OCI-LY3 (cell line): ENCODE measurements around the gene MPC2.

Experiments used
- EZH2phosphoT487 ChIP-seq: fragments of 200-600 bp; shearing (Covaris generic); IDR thresholded peaks from 2 replicates; pipeline ENCODE4 v1.6.1; 2018; ENCODE audit warnings: antibody characterized with exemption, mixed run types, low read depth
- TF ChIP-seq, protein P1 (sequence below): fragments of 200-600, 300-600 bp; sonication (generic); IDR thresholded peaks from 2 replicates; pipeline ENCODE4 v1.5.1; 2014; ENCODE audit warnings: antibody characterized with exemption, low read length, low read depth

GRCh38 chr1:167913895-167914496 lies 22.9 kb downstream of the MPC2 start, which contains the start of gene ADCY10:
- TF ChIP-seq EZH2phosphoT487 = no peak
- TF ChIP-seq, protein P1, sequence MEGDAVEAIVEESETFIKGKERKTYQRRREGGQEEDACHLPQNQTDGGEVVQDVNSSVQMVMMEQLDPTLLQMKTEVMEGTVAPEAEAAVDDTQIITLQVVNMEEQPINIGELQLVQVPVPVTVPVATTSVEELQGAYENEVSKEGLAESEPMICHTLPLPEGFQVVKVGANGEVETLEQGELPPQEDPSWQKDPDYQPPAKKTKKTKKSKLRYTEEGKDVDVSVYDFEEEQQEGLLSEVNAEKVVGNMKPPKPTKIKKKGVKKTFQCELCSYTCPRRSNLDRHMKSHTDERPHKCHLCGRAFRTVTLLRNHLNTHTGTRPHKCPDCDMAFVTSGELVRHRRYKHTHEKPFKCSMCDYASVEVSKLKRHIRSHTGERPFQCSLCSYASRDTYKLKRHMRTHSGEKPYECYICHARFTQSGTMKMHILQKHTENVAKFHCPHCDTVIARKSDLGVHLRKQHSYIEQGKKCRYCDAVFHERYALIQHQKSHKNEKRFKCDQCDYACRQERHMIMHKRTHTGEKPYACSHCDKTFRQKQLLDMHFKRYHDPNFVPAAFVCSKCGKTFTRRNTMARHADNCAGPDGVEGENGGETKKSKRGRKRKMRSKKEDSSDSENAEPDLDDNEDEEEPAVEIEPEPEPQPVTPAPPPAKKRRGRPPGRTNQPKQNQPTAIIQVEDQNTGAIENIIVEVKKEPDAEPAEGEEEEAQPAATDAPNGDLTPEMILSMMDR = no peak
